Pancreas (tissue), 10 donors: ENCODE data around the gene PRKCSH. TPM values are rescaled to one million over a fixed set of nuclear protein-coding genes. Genes with fewer than 3 reads are reported as not detected.
"Not testable (repeated sequence)": the region's sequence is repeated elsewhere in the genome, so short reads cannot be mapped to it uniquely, and the experiment has no call there.

ENCODE experiments used
- ATAC-seq, 4 donors: fragments of 200-7000 bp; cut with Tn5 transposase; one replicate each; pipeline versions ENCODE4 v1.8.0 to v1.9.1; 2020; ENCODE audit warnings: mild to moderate bottlenecking in 4 of 4, moderate library complexity in 4 of 4
- DNase-seq, 6 donors: peaks; one replicate each; pipeline ENCODE4 v3.0.0-alpha.2; 2020
- FAIRE-seq: peaks from 2 replicates; lab custom pipeline; 2012; peaks lifted over from hg19 to GRCh38; lab: Jason Lieb, UNC
- H3K27ac ChIP-seq, 4 donors: fragments of 200-600 bp; sonication (generic); 1 replicate in 3 of 4; 2 replicates in 1 of 4; pipeline versions ENCODE4 v1.5.0 to v1.8.0; 2020
- H3K27me3 ChIP-seq, 4 donors: fragments of 200-600 bp; one replicate each; pipeline ENCODE4 v1.8.0; 2021
- H3K36me3 ChIP-seq, 3 donors: fragments of 200-600 bp; sonication (generic) in 1 of 3; one replicate each; pipeline versions ENCODE4 v1.5.0 to v1.8.0; 2020 to 2021
- H3K4me1 ChIP-seq, 3 donors: fragments of 200-600 bp; one replicate each; pipeline ENCODE4 v1.8.0; 2021
- H3K4me3 ChIP-seq, 4 donors: fragments of 200-600 bp; sonication (generic) in 2 of 4; one replicate each; pipeline versions ENCODE4 v1.5.0 to v1.8.0; 2020 to 2021
- H3K9me3 ChIP-seq, 4 donors: fragments of 200-600 bp; one replicate each; pipeline ENCODE4 v1.8.0; 2021
- CTCF ChIP-seq, 4 donors: fragments of 200-600 bp; sonication (generic) in 3 of 4; IDR thresholded peaks; one replicate each; pipeline versions ENCODE4 v1.5.0 to v1.8.0; 2021; ENCODE audit warnings: antibody characterized with exemption in 4 of 4
- WGBS, 2 donors: extraction: QIAGEN DNeasy Blood & Tissue Kit; methylation state at CpG; one replicate each; pipeline ENCODE4 v1.1.7; 2013; 5-methylcytosine and 5-hydroxymethylcytosine counted together
- intact Hi-C, 3 donors: fragments of 100-400 bp; cut with DNase I; formaldehyde crosslinking; loops; one replicate each; pipeline versions ENCODE4 v1.11.1 to v1.14.2; 2022
- polyA plus RNA-seq, 2 donors: library from polyadenylated mRNA; stranded (reverse); fragments of 200-250 nt; gene quantifications; one replicate each; pipeline ENCODE4 v1.2.3, GENCODE V29; 2013
- total RNA-seq, 6 donors: library from RNA; stranded (reverse); fragmentation: NEBNext Ultra II Directional in 4 of 6; extraction: Animal tissue kit (Norgen Biotek cat#: 25700) in 4 of 6; gene quantifications; one replicate each; pipeline versions ENCODE4 v1.2.1 to v1.2.4, GENCODE V29; 2021 to 2023
- donor health status: healthy with polysubstance abuse.
- donor health status: DM: no; HTN: no; CAD: no; lungs with moderate emphysema.
- donor health status: DM: no; HTN: no; CAD: no.
- donor health status: control.
- donor health status: control.
- donor health status: Bipolar disorder and iron deficiency.
- donor health status: DM: yes; HTN: yes; CAD: no.
- donor health status: DM: no; HTN: no; CAD: no.
- donor health status: DM: no; HTN: no; CAD: no.
- donor health status: DM: yes; HTN: yes; CAD: no.

Gene PRKCSH
- total and polyA plus RNA-seq, 8 donors: 114 to 217 (median 163) TPM

GRCh38 chr19:11453468-11454341, 18.3 kb downstream of the PRKCSH start:
- 45 to 51% methylated on average over 24 to 27 of the region's 27 CpGs for WGBS, 2 donors
- intact Hi-C loops: no loop called here
- no peak for TF ChIP-seq CTCF (IDR thresholded peaks at IDR 0.05)
- no peaks in the 10 kb centered on the region for H3K4me1 ChIP-seq
- no peak overlapping the region for H3K27ac ChIP-seq
- no peak overlapping the region for H3K4me3 ChIP-seq
- ATAC-seq (no peak), DNase-seq (no peak), FAIRE-seq (no peak)
- H3K27me3 ChIP-seq: no peaks in the 10 kb centered on the region
- H3K9me3 ChIP-seq: no peaks in the 10 kb centered on the region
- peaks cover 0 to 10% (median 0%) of the 10 kb centered on the region in 3 donors for H3K36me3 ChIP-seq

DNA sequence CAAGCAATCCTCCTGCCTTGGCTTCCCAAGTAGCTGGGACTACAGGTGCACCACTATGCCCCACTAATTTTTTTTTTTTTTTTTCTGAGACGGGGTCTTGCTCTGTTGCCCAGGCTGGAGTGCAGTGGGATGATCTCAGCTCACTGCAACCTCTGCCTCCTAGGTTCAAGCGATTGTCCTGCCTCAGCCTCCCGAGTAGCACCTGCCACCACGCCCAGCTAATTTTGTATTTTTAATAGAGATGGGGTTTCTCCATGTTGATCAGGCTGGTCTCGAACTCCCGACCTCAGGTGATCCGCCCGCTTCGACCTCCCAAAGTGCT, 19.8 kb downstream of the PRKCSH start:
- DNase-seq, FAIRE-seq, ATAC-seq, H3K4me3 ChIP-seq, H3K9me3 ChIP-seq, H3K36me3 ChIP-seq, H3K27ac ChIP-seq, H3K4me1 ChIP-seq, intact Hi-C loops, H3K27me3 ChIP-seq: not testable (repeated sequence)
- 80 to 86% methylated on average over 9 of the region's 9 CpGs for WGBS, 2 donors

GRCh38 chr19:11456659-11457058, 21.2 kb downstream of the PRKCSH start:
- WGBS, 2 donors: 88 to 92% methylated on average over 7 of the region's 7 CpGs
- Histone ChIP-seq H3K27me3 (no peaks in the 10 kb centered on the region), H3K4me1 (no peaks in the 10 kb centered on the region), H3K4me3 (no peak overlapping the region), H3K36me3 (no peaks in the 10 kb centered on the region), H3K9me3 (no peaks in the 10 kb centered on the region), H3K27ac (no peak overlapping the region)
- ATAC-seq (no peak), DNase-seq (no peak), FAIRE-seq (no peak)
- intact Hi-C loops: no loop called here
- no peak for TF ChIP-seq CTCF (IDR thresholded peaks at IDR 0.05)

DNA sequence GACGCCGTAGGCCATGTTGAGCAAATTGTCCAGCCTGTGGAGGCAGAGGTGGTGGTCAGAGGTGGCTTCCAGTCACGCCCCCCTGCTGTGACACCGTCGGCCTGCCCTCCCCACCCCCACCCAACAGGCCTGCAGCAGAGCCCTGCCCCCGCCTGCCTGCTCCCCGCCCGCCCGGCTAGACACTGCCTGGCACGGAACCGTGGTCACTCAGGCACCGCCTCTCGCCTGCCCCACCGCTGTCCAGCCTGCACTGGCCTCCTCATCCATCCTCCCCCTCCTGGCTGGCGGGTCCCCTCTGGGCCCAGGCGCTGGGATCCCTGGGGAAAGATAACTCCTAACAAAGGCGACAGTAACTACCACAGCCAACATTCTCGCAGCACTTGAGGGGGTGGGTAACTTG, 21.7 kb downstream of the PRKCSH start:
- no peak for TF ChIP-seq CTCF (IDR thresholded peaks at IDR 0.05)
- Histone ChIP-seq H3K4me1 (no peaks in the 10 kb centered on the region), H3K9me3 (no peaks in the 10 kb centered on the region), H3K27me3 (no peaks in the 10 kb centered on the region), H3K4me3 (no peak overlapping the region), H3K36me3 (no peaks in the 10 kb centered on the region), H3K27ac (no peak overlapping the region)
- intact Hi-C loops: no loop called here
- ATAC-seq (peak in 1 of 4 donors; percentile 20), FAIRE-seq (no peak), DNase-seq (no peak)
- WGBS, 2 donors: 21 to 30% methylated on average over 14 to 18 of the region's 18 CpGs

- Histone ChIP-seq H3K27me3 (no peaks in the 10 kb centered on the region), H3K4me1 (no peaks in the 10 kb centered on the region), H3K4me3 (no peak overlapping the region), H3K27ac (no peak overlapping the region), H3K9me3 (no peaks in the 10 kb centered on the region), H3K36me3 (no peaks in the 10 kb centered on the region)
- FAIRE-seq: no peak
- 74 to 77% methylated on average over 20 of the region's 20 CpGs for WGBS, 2 donors
- ATAC-seq: no peak
- no peak for DNase-seq
- no peak for TF ChIP-seq CTCF (IDR thresholded peaks at IDR 0.05)
- intact Hi-C loops: no loop called here
Measured at GRCh38 chr19:11457831-11458230, 22.4 kb downstream of the PRKCSH start.
